GM12872 (cell line): ENCODE measurements around the gene DOCK9.

ENCODE experiments used
- TF ChIP-seq, protein P1 (sequence below): IDR thresholded peaks from 3 replicates; pipeline ENCODE4 v1.5.1; 2011; ENCODE audit warnings: low read depth, mild to moderate bottlenecking, low read length, moderate library complexity; ENCODE audit not compliant: insufficient read depth

Gene DOCK9

DNA sequence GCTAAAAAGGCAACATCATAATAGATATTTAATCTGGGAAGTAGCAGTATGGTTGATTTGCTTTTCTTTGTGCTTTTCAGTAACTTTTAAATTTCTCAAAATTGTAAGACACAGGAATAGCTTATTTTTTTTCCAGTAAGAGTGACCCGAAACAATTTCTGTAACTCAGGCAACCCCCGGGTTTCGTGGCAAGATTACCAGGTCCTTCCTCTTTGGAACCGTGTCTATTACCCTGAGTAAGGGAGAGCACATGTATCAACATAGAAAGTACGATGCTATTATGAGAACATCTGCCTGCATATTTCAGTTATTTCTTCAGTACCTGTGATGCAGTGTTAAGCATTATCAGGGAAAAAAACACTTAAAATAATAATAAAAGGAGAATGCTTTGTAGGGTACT lies 64.1 kb downstream of the DOCK9 start:
- TF ChIP-seq, protein P1, sequence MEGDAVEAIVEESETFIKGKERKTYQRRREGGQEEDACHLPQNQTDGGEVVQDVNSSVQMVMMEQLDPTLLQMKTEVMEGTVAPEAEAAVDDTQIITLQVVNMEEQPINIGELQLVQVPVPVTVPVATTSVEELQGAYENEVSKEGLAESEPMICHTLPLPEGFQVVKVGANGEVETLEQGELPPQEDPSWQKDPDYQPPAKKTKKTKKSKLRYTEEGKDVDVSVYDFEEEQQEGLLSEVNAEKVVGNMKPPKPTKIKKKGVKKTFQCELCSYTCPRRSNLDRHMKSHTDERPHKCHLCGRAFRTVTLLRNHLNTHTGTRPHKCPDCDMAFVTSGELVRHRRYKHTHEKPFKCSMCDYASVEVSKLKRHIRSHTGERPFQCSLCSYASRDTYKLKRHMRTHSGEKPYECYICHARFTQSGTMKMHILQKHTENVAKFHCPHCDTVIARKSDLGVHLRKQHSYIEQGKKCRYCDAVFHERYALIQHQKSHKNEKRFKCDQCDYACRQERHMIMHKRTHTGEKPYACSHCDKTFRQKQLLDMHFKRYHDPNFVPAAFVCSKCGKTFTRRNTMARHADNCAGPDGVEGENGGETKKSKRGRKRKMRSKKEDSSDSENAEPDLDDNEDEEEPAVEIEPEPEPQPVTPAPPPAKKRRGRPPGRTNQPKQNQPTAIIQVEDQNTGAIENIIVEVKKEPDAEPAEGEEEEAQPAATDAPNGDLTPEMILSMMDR: no peak

DNA sequence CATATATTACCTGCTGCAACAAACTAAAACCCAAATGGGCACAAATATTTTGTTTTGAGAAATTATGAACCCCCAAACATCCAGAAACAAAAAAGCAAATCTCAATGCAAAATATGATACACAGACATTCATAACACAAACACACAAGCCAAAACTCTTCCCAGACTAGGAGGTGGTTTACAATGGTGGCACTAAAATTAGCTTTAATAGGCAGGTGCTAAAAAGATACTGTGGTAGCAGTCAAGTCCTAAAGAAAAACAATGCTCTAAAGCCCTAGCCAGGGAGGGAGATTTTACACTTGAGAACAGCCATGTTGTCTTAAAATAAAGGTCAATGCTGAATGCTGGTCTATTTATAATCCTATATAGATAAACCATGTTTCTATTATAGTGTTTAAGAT lies 65.0 kb downstream of the DOCK9 start:
- TF ChIP-seq, protein P1: no peak

DNA sequence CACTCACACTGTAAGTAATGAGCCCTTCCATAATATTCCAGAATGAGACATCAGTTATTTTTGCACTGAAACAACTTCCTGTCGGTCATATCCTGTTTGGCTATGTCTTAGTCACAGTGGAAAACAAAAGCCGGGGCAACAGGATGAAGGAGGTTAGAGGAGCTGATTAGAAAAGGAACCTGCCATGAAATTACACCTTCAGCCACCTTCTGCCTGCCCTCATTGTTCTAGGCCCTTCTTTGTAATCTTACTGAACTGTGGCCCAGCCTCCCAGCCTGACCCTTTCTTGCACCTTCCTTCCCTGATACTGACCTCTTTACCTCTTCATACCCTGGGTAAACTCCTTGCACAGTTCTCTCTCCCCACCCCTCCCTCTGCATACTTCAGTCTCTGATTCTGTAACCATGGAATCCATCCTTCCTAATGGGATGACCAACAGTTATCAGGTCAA lies 67.3 kb downstream of the DOCK9 start:
- TF ChIP-seq, protein P1: no peak

DNA sequence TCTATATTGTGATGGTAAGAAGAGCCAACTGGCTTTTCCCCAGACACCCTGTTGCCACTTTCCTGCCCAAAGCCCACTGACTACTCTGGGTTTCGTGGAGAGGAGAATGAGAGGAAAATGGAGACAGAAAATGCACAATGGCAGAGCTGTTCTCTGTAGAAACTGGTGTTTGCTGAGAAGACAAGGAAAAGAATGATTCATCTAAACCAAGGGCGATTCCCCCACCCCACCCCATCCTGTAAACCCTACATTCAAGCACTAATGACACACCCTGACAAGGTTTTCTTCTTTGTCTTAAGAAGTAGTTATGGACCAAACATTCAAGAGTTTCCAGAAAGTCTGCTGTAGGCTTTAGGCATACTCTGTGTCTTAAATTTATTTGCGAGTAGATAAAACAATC lies 68.8 kb downstream of the DOCK9 start:
- TF ChIP-seq, protein P1: no peak

DNA sequence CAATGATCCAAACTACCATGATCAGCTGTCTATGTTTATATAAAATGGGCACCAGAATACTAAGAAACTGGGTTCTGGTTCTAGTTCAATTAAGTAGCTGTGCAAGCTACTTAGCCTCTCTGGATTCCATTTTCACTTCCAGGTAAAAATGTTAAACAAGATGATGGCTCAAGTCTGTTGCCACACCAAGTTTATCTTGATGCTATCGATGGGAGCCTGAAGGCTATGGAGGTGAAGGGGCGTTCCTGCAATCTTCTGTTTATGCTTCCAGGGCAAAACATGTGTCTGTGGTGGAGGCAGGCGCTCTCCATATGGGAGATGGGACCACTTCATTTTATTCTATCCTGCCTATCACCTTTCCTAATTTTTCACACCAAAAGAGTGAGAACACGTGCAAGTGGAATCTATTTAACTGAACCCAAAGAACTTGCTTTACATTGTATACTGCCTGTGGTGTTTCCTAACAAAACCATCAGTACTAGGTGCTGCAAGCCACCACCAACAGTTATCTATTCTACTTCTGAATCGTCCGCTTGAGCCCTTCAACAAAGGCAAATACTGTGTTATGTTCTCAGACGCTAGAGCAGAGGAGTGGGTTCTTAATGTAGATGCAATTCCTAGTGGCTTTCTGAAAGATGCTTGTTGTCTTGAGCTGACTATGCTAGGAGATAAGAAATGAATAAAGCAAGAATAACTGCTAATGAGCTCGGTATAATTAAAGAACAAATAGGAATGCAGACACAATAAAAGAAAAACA lies 70.9 kb downstream of the DOCK9 start:
- TF ChIP-seq, protein P1: no peak

DNA sequence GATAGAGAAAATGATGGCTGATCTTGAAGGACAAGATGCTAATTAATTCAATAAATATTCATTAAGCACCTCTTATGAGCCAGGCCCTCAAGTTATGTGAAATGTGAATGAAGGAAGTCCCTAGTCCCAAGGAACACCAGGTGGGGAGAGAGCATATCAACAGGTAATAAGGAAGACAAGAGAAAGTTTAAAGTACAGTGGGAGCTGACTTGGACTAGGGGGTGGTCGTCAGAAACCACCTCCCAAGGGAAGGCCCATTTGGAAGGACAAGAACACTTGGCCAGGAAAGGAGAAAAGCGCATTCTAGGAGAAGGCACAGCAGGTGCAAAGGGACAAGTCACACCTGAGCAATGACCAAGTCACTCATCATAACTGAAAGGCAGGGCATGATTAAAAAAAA lies 72.7 kb downstream of the DOCK9 start:
- TF ChIP-seq, protein P1: no peak

DNA sequence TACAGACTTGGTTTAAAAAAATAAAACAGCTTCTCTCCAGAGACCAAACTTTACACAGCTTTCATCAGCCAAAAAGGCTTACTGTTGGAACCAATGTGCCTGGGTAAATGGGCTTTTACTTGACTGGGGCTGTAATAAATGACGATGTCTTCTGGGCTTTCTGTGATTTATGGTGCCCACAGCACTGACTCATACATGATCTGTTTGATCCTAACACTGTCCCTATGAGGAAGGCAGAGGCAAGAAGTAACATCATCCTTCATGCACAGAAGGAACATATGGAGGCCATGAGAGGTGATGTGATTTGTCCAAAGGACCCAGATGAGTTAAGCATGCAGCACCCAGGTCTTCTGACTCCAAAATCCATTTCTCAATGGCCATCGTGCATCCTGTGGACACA lies 77.4 kb downstream of the DOCK9 start:
- TF ChIP-seq, protein P1: no peak
